IPS DF 6.9 (cell line): ENCODE data around the gene KCNAB3.

Experiments used
- DNase-seq: peaks from one replicate; pipeline ENCODE4 v3.0.0-alpha.2; 2013; ENCODE audit warnings: low read depth, low spot score
- H3K27ac ChIP-seq: one replicate; pipeline ENCODE4 v1.5.1; 2013; ENCODE audit warnings: low read length, control low read depth
- H3K27me3 ChIP-seq: 2 replicates; pipeline ENCODE4 v1.6.1; 2013; ENCODE audit warnings: mild to moderate bottlenecking, low read length; ENCODE audit not compliant: control insufficient read depth, insufficient read depth
- H3K36me3 ChIP-seq: 2 replicates; pipeline ENCODE4 v1.6.1; 2013; ENCODE audit warnings: low read length; ENCODE audit not compliant: control insufficient read depth, insufficient read depth
- H3K4me1 ChIP-seq: 2 replicates; pipeline ENCODE4 v1.6.1; 2013; ENCODE audit warnings: low read length; ENCODE audit not compliant: control insufficient read depth, insufficient read depth
- H3K4me3 ChIP-seq: 2 replicates; pipeline ENCODE4 v1.5.1; 2013; ENCODE audit warnings: mild to moderate bottlenecking, low read length
- H3K9me3 ChIP-seq: 2 replicates; pipeline ENCODE4 v1.6.1; 2013; ENCODE audit warnings: low read length, inconsistent platforms; ENCODE audit not compliant: control insufficient read depth, insufficient read depth
- WGBS: extraction: QIAGEN DNeasy Blood & Tissue Kit; methylation state at CpG from one replicate; pipeline ENCODE4 v1.1.7; 2013; ENCODE audit warnings: mixed read lengths, missing lambda C conversion rate; ENCODE audit not compliant: insufficient read length, insufficient coverage; 5-methylcytosine and 5-hydroxymethylcytosine counted together

Gene KCNAB3

DNA sequence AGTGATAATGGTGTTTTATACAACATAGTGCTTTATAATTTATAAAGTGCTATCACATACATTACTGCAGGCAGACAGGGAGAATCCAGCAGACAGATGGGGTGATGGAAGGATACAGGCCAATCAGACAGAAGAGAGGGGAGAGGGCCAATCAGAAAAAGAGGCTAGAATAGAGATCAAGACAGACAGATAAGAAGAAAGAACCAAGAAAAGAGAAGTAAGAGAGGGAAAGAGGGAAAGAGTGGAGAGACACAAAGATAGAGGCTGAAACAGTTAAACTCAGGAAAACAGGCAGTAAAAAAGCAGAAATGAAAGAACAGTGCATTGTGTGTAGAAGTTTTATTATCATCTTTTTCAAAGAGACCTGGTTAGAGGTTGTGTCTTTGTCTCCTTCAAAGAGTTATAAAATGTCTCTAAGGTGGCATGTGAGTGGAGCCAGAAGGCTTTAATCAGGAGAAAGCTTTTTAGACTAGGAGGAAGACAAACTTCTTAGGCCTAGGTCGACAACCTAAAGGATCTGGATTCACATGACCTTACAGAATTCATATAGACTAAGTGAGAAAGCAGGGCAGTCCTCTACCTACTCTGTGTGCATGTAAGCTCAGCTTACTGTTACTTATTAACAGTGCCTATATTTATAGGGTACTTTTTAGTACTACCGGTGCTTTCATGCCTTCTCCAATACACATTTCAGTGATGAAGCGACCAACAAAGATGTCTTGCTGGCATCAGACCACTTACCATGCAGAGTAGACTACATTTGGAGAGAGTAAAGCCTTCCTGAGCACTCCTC lies 49.4 kb downstream of the KCNAB3 start:
- WGBS, result no CpG with 5 or more reads among the region's 3 CpGs
- no peak overlapping the region for H3K27ac ChIP-seq

GRCh38 chr17:7878234-7878633 lies 51.4 kb downstream of the KCNAB3 start:
- no peak for DNase-seq
- H3K27me3 ChIP-seq, result no peaks in the 10 kb centered on the region
- WGBS, result no CpG with 5 or more reads among the region's 7 CpGs
- no peaks in the 10 kb centered on the region for H3K9me3 ChIP-seq
- no peak overlapping the region for H3K4me3 ChIP-seq
- H3K36me3 ChIP-seq, result no peaks in the 10 kb centered on the region
- H3K27ac ChIP-seq, result no peak overlapping the region
- no peaks in the 10 kb centered on the region for H3K4me1 ChIP-seq

More for the DNA sequence above, 49.4 kb downstream of the KCNAB3 start:
- Histone ChIP-seq H3K4me1 (no peaks in the 10 kb centered on the region), H3K9me3 (no peaks in the 10 kb centered on the region), H3K27me3 (no peaks in the 10 kb centered on the region), H3K4me3 (no peak overlapping the region), H3K36me3 (no peaks in the 10 kb centered on the region)
- no peak for DNase-seq

- Histone ChIP-seq H3K27me3 (no peaks in the 10 kb centered on the region), H3K9me3 (no peaks in the 10 kb centered on the region), H3K4me3 (no peak overlapping the region), H3K4me1 (no peaks in the 10 kb centered on the region), H3K36me3 (no peaks in the 10 kb centered on the region), H3K27ac (no peak overlapping the region)
- no CpG with 5 or more reads among the region's 2 CpGs for WGBS
- no peak for DNase-seq
Measured at GRCh38 chr17:7875804-7876370, 53.8 kb downstream of the KCNAB3 start.

DNA sequence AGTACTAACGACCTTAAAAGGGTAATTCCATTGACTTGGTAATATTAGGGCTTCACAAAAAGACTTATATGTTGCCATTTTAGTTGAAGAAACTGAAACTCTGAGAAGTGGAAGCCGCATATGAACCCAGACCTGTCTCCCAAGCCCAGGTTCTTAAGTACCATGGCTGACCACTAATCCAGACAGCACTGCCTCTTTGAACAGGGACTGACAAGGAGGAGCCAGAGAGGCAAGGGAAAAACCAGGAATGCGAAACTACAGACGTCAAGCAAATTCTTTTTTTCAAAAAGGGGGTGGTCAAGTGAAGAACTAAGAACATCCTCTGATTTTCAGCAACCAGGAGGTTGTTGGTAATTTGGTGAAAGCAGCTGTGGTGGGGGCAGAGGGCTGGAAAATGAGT lies 56.6 kb downstream of the KCNAB3 start:
- no CpG with 5 or more reads among the region's 4 CpGs for WGBS
- DNase-seq, result no peak

More for the DNA sequence above, 56.6 kb downstream of the KCNAB3 start:
- no peak overlapping the region for H3K4me3 ChIP-seq
- H3K36me3 ChIP-seq, result no peaks in the 10 kb centered on the region
- no peak overlapping the region for H3K27ac ChIP-seq
- H3K27me3 ChIP-seq, result no peaks in the 10 kb centered on the region
- H3K4me1 ChIP-seq, result no peaks in the 10 kb centered on the region
- no peaks in the 10 kb centered on the region for H3K9me3 ChIP-seq
